ENCODE data around the gene PRR12.

Gene PRR12

GRCh38 chr19:49560358-49560900 is 30.6 kb upstream of the PRR12 start:
- DNase-seq (ENCODE audit: low read depth in 2 of 2), result no peak

- no peak for DNase-seq (ENCODE audit: low read depth in 2 of 2)
These were observed 26.4 kb upstream of the PRR12 start for GRCh38 chr19:49564616-49565045.

- DNase-seq (ENCODE audit: low read depth in 2 of 2), result no peak
These were observed 25.7 kb upstream of the PRR12 start for GRCh38 chr19:49565261-49565660.

GRCh38 chr19:49566302-49566701 is 24.7 kb upstream of the PRR12 start:
- DNase-seq (ENCODE audit: low read depth in 2 of 2), result no peak

GRCh38 chr19:49567861-49568441 is 23.0 kb upstream of the PRR12 start:
- no peak for DNase-seq (ENCODE audit: low read depth in 2 of 2)

- peak; percentile 64 to 68 for DNase-seq (ENCODE audit: low read depth in 2 of 2)
These were observed 20.7 kb upstream of the PRR12 start for GRCh38 chr19:49570138-49570856.

GRCh38 chr19:49570997-49571676 is 19.8 kb upstream of the PRR12 start:
- DNase-seq (ENCODE audit: low read depth in 2 of 2), result no peak

GRCh38 chr19:49573009-49573408 is 18.0 kb upstream of the PRR12 start:
- DNase-seq (ENCODE audit: low read depth in 2 of 2), result no peak

GRCh38 chr19:49573425-49573824 is 17.6 kb upstream of the PRR12 start:
- DNase-seq (ENCODE audit: low read depth in 2 of 2), result no peak

GRCh38 chr19:49574206-49574755 is 16.7 kb upstream of the PRR12 start:
- DNase-seq (ENCODE audit: low read depth in 2 of 2), result no peak

- no peak for DNase-seq (ENCODE audit: low read depth in 2 of 2)
These were observed 11.8 kb upstream of the PRR12 start for GRCh38 chr19:49579193-49579592.

- DNase-seq (ENCODE audit: low read depth in 2 of 2), result no peak
These were observed 11.1 kb upstream of the PRR12 start for GRCh38 chr19:49579947-49580263.

GRCh38 chr19:49580264-49581006 is 10.5 kb upstream of the PRR12 start, which contains the start of gene NOSIP:
Gene NOSIP, minus strand, starts transcription at chr19:49580556. Its CDS starts 19,865 bp downstream, at chr19:49560691.
- DNase-seq (ENCODE audit: low read depth in 2 of 2), result peak; percentile 88 to 91

- no peak for DNase-seq (ENCODE audit: low read depth in 2 of 2)
These were observed 9.9 kb upstream of the PRR12 start, which contains the start of gene PRRG2 for GRCh38 chr19:49581007-49581508. Gene PRRG2, plus strand, starts transcription at chr19:49581316. Its CDS starts 1,904 bp downstream, at chr19:49583220.

GRCh38 chr19:49583239-49583638 is 7.7 kb upstream of the PRR12 start:
- no peak for DNase-seq (ENCODE audit: low read depth in 2 of 2)

GRCh38 chr19:49585023-49585422 is 6.0 kb upstream of the PRR12 start:
- no peak for DNase-seq (ENCODE audit: low read depth in 2 of 2)

- DNase-seq (ENCODE audit: low read depth in 2 of 2), result no peak
These were observed 3.8 kb upstream of the PRR12 start for GRCh38 chr19:49587227-49587626.

GRCh38 chr19:49588365-49589122 is 2.4 kb upstream of the PRR12 start:
- DNase-seq (ENCODE audit: low read depth in 2 of 2), result no peak

GRCh38 chr19:49589502-49589905 is 1.5 kb upstream of the PRR12 start:
- no peak for DNase-seq (ENCODE audit: low read depth in 2 of 2)

- DNase-seq (ENCODE audit: low read depth in 2 of 2), result peak; percentile 95
These were observed 661 bp upstream of the PRR12 start for GRCh38 chr19:49590071-49590970.
